ENCODE data around the gene DMBT1. TPM values are rescaled to one million over a fixed set of nuclear protein-coding genes. Genes with fewer than 3 reads are reported as not detected.

Gene DMBT1
- total RNA-seq, 1 donor from 2014 or later: 272 TPM

DNA sequence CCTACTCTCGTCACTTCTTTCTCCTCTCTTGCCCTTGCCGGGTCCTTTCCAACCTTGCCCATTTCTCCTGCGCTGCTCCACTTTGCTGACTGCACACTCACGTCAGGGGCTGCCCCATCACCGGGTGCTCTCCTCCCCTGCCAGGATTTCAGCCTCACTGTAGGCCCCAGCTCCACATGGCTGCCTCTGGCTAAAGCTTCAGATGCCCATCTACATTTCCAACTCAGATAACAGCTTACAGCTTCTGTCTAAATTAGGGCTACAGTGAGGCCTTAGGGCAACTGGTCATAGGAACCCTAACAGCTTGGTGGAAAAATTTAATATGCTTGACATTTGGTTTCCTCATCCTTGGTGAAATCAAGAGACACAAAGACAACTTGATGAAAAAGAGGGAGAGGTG is 113.2 kb downstream of the DMBT1 start:
- no peak for DNase-seq

DNA sequence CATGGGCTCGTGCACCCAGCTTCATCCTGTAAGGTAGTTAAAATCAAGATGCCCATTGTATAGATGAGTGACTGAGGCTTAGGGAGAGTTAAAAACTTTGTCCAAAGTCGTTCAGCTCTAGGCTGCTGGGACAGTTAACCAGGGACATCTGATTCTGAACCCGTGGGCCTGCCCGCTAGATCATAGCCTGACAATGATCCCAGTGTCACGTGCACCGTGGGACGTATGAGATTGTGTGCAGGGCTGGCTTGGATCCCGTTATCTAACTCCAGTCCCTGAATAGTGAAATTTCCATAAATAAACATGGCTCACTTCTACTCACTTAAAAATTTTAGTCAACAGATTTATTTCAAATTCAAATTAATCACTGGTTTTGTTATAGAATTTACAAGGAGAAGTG is 114.2 kb downstream of the DMBT1 start:
- no peak for DNase-seq

DNA sequence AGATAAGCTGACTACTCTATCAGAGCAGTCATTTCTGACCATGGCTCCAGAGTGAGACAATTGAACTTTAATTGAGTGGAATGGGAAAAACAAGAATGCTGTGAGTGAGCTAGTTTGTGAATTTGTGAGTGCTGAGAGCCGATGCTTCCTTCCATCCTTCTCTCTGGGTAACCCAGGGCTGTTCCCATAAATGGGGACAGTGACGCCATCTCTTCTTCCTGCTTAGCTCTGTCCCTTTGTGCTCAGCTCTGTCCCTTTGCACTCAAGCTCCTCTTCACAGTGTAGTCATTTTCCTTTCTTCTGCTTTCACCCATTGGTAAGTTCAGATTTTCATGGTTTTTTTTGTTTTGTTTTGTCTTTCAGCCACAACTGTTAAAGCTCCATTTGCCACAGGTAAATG is 114.7 kb downstream of the DMBT1 start:
- no peak for DNase-seq

DNA sequence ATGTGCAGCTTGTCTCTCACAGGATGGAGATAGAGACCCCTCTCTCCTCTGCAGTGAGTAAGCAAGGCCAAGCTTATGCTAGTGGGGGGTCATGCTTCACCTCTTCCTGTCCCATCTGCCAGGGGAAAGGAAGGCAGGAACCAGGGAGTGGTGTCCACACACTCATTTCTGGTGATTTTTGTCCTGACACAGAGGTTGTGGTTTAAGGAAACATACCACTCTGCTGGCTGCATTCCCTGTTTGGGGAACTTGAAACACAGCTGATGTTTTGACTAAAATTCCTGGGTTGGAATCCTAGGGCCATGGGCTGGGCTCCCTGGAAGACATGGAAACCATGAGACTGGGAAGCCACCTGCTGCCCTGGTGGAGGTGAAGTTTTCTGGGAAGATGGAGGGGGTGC is 117.7 kb downstream of the DMBT1 start:
- no peak for DNase-seq

DNA sequence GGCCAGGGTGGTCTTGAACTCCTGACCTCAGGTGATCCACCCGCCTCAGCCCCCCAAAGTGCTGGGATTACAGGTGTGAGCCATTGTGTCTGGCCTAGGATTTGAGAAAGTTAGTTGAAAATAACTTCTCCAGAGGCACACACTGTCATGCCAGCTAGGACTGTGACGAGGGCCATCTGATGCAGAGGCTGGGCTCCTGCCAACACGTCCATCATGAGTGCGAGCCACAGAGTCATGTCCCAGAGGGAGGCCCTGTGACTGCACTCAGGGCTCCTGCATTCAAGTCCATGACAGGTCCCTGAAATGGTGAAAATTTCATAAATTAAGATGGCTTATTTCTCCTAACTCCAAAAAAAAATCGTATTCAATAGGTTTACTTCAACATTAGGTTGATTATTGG is 122.0 kb downstream of the DMBT1 start:
- no peak for DNase-seq

DNA sequence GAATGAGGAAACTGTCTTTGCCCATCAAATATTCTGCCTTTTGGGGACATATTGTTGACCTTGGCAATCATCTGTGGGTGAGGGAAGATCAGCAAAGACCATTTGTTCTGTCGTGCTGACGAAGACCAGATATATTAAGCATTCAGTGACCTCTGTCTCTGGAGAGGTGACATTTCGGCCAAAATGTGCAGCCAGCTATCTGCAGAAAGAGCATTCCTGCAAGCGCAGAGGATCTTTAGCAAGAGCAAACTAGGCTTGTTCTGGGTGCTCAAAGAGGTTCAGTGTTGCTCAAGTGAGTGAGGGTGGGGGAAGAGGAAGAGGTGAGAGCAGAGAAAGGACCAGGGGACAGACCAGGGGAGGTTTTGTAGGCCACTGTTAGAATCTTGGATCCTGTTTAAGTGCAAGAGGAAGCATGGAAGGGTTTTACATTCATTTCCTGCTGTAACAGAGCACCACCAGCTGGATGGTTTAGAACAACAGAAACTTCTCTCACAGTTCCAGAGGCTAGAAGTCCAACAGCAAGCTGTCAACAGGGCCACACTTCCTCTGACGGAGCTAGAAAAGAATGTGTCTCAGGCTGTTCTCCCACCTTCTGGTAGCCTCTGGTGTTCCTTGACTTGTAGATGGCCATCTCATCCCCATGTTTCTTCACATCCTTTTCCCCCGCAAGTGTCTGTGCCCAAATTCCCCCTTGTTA is 127.9 kb downstream of the DMBT1 start:
- DNase-seq: peak; percentile 22

DNA sequence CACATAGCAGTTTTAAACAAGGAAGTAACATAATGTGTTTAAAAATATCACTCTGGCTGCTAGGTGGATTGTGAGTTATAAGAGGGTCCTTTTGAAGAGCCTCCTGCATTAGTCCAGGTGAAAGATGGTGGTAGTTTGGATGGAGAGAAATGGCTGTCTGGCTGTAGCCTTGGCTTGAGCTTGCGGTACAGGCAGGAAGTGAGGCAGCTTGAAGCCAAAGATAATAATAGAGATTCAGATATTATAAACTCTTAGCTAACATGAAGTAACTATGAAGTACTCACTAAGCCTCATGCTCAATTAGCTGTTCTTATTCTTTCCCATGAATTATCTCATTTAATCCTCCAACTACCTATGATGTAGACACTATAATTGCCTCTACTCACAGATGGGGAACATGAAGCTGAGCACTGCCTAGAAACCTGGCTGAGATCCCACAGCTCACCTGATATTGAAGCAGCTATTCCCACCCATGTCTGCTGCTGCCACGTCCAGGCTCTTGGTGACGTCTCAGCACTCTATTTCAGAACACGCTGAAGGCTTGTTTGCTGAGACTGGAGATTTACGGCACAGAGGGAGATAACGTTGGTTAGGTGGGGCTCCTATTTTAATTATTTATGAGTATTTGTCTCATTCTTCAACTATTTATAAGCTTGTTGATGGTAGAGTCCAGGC is 128.7 kb downstream of the DMBT1 start:
- DNase-seq: no peak

DNA sequence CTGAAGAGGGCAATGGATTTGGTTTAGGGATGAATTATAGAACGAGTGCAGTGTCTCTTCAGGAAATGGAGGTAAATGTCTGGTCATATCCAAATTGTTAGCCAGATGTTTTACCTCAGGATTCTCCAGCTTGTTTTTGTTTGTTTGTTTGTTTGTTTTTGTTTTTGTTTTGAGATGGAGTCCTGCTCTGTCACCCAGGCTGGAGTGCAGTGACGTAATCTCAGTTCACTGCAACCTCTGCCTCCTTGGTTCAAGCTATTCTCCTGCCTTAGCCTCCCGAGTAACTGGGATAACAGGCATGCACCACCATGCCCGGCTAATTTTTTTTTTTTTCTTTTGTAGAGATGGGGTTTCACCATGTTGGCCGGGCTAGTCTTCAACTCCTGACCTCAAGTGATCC is 132.2 kb downstream of the DMBT1 start:
- no peak for DNase-seq

Other genes with a start within 250 kb of the DMBT1 start
- 65.4 TPM for gene PLEKHA1, start 186.0 kb upstream of the DMBT1 start, total RNA-seq
- not detected for gene ARMS2, start 106.1 kb upstream of the DMBT1 start, total RNA-seq
- 102 TPM for gene HTRA1, start 99.2 kb upstream of the DMBT1 start, total RNA-seq
- gene C10orf120, start 139.1 kb downstream of the DMBT1 start, total RNA-seq: not detected

Measured in tongue (tissue), 2 donors.